ENCODE measurements around the gene ZNF3. TPM values are rescaled to one million over a fixed set of nuclear protein-coding genes. Genes with fewer than 3 reads are reported as not detected.
A peak's percentile ranks its signal among the peaks of the same experiment; 100 is the strongest.

ZNF3 gene
- total and polyA plus RNA-seq, 12 donors: 13.2 to 47.3 (median 22.4) TPM

DNA sequence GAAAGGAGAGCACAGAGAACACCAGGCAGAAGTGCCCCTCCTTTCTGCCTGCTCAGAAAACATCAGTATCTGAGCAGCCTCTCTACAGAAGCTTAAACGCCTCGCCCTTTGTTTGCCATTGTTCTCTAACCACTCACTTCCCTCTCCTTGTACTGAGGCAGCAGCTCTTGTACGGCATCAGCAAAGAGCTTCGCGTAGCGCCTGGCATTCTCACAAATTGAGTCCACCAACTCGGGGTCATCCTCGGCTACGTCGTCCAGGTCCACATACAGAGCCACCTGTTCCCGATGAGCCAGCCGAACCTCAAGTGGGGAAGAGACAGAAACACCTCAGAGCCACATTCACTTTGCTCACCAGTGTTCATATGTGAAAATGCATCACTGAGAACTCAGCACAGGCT lies 17.9 kb upstream of the ZNF3 start:
- Histone ChIP-seq H3K4me1 (replicated peaks in 1 of 2) (peaks cover 13 to 14% of the 10 kb centered on the region in 2 donors), H3K27me3 (no peaks in the 10 kb centered on the region), H3K9me3 (replicated peaks in 1 of 3) (no peaks in the 10 kb centered on the region), H3K4me3 (peak overlapping the region in 1 of 4 donors; percentile 75), H3K36me3 (replicated peaks in 1 of 2) (peaks cover 0 to 55% of the 10 kb centered on the region in 2 donors), H3K27ac (peak overlapping the region in 1 of 5 donors; percentile 85)
- no peak for DNase-seq
- TF ChIP-seq, protein P1, sequence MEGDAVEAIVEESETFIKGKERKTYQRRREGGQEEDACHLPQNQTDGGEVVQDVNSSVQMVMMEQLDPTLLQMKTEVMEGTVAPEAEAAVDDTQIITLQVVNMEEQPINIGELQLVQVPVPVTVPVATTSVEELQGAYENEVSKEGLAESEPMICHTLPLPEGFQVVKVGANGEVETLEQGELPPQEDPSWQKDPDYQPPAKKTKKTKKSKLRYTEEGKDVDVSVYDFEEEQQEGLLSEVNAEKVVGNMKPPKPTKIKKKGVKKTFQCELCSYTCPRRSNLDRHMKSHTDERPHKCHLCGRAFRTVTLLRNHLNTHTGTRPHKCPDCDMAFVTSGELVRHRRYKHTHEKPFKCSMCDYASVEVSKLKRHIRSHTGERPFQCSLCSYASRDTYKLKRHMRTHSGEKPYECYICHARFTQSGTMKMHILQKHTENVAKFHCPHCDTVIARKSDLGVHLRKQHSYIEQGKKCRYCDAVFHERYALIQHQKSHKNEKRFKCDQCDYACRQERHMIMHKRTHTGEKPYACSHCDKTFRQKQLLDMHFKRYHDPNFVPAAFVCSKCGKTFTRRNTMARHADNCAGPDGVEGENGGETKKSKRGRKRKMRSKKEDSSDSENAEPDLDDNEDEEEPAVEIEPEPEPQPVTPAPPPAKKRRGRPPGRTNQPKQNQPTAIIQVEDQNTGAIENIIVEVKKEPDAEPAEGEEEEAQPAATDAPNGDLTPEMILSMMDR (IDR thresholded peaks at IDR 0.05): no peak
- TF ChIP-seq POLR2A (IDR thresholded peaks at IDR 0.05): no peak
- intact Hi-C loops (cut with DNase I): no loop called here
- WGBS, 4 donors: 58 to 67% (median 64%) methylated on average over 12 of the region's 12 CpGs

DNA sequence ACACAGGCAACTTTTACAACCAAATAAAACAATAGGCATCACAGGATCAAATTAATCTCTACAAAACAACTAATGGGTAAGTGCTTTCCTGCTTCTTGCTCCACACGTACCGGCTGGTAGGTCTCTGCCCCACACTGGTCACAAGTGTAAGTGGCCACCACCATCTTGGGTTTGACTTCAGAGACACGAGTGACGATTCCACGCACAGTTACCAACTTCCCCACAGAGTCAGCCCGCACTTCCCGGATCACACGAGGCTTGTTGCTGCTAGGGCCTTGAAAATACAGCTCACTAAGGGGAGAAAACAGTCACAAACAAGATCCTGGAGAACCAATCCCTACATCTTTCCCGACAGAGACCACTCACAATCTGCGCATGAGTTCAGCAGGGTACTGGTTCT lies 17.4 kb upstream of the ZNF3 start:
- no peak overlapping the region for H3K27ac ChIP-seq
- intact Hi-C loops (cut with DNase I): no loop called here

DNA sequence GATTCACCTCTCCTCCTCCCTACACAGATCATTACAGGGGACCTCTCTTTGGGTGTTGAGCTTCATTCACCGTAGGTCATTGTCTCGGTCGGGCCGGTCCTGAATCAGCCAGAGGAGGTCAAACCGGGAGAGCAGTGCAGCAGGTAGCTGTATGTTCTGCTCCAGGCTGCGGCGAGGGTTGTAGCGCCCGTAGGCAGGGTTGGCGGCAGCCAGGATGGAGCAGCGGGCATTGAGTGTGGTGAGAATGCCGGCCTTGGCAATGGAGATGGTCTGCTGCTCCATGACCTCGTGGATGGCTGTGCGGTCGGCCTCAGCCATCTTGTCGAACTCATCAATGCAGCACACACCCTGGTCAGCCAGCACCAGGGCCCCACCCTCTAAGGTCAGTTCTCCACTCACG lies 14.2 kb upstream of the ZNF3 start:
- Histone ChIP-seq H3K36me3 (replicated peaks in 1 of 2) (peaks cover 0 to 87% of the 10 kb centered on the region in 2 donors), H3K4me1 (replicated peaks in 1 of 2) (peaks cover 8 to 9% of the 10 kb centered on the region in 2 donors), H3K27ac (no peak overlapping the region), H3K9me3 (replicated peaks in 1 of 3) (no peaks in the 10 kb centered on the region), H3K27me3 (no peaks in the 10 kb centered on the region), H3K4me3 (no peak overlapping the region)
- 82 to 89% (median 88%) methylated on average over 12 to 17 of the region's 17 CpGs for WGBS, 4 donors
- intact Hi-C loops (cut with DNase I): no loop called here
- DNase-seq: no peak
- TF ChIP-seq, protein P1 (IDR thresholded peaks at IDR 0.05): no peak

More for the DNA sequence above, 17.4 kb upstream of the ZNF3 start:
- Histone ChIP-seq H3K36me3 (replicated peaks in 1 of 2) (peaks cover 0 to 57% of the 10 kb centered on the region in 2 donors), H3K9me3 (replicated peaks in 1 of 3) (no peaks in the 10 kb centered on the region), H3K27me3 (no peaks in the 10 kb centered on the region), H3K4me1 (replicated peaks in 1 of 2) (peaks cover 13 to 14% of the 10 kb centered on the region in 2 donors), H3K4me3 (no peak overlapping the region)
- 78 to 92% (median 84%) methylated on average over 9 to 10 of the region's 10 CpGs for WGBS, 4 donors
- TF ChIP-seq, protein P1 (IDR thresholded peaks at IDR 0.05): no peak
- TF ChIP-seq POLR2A (IDR thresholded peaks at IDR 0.05): no peak
- no peak for DNase-seq

DNA sequence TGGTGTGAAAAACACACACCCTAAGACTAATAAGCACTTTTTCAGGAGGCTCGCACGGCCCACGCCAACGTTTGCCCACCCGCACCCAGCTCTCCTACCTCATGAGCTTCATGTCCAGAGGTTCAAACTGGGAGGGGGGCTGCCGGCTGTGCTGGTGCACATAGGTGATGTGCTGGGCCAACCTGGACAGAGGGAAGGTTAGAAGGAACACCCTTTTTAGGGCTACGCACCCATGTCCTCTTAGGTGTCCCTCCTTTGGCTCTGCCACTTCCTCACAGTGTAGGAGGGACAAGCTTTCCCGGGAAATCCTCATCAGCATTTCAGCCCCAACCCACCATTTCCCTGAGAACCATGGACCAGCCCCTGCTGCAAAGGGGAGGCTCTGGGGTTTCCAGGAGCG lies 13.8 kb upstream of the ZNF3 start:
- H3K4me1 ChIP-seq (replicated peaks in 1 of 2): peaks cover 8 to 9% of the 10 kb centered on the region in 2 donors
- H3K27ac ChIP-seq: no peak overlapping the region
- no peaks in the 10 kb centered on the region for H3K9me3 ChIP-seq (replicated peaks in 1 of 3)
- no peaks in the 10 kb centered on the region for H3K27me3 ChIP-seq
- TF ChIP-seq POLR2A (IDR thresholded peaks at IDR 0.05): no peak
- TF ChIP-seq, protein P1 (IDR thresholded peaks at IDR 0.05): no peak
- intact Hi-C loops (cut with DNase I): no loop called here
- 82 to 86% (median 86%) methylated on average over 9 of the region's 9 CpGs for WGBS, 4 donors
- no peak for DNase-seq
- H3K4me3 ChIP-seq: no peak overlapping the region
- H3K36me3 ChIP-seq (replicated peaks in 1 of 2): peaks cover 0 to 90% of the 10 kb centered on the region in 2 donors

Measured in adrenal gland (tissue), 12 donors.